Measurements from ENCODE around the gene CCDC157.

The CCDC157 gene

DNA sequence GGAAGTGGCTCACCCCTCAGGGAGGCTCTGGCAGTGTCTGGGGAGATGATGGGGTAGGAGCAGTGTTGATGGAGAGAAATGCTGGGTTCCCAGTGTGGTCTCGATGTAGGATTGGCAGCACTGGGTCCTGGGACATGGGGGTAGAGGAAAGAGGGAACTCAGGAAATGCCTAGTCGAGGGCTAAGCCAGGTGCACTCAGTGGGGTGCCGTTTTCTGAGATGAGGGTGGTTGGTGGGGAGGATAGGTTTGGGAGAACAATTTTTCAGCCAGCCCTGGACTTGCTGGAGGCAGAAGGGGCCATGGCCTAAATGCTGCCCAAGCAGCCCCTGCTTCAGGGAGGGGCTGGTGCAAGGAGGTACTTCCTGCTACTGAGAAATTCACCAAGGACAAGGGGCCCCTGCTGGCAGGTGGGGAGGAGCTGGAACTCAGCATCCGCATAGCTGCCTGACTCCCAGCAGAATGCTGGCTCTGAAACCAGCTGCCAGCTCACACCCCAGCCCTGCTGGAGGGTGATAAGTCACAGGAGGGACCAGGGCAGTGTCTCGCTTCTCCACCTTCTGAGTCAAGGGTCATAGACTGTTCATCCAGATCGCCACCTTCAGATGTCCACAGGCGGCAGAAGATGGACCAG, 6.0 kb downstream of the CCDC157 start (continued):
- TF ChIP-seq, protein P1, sequence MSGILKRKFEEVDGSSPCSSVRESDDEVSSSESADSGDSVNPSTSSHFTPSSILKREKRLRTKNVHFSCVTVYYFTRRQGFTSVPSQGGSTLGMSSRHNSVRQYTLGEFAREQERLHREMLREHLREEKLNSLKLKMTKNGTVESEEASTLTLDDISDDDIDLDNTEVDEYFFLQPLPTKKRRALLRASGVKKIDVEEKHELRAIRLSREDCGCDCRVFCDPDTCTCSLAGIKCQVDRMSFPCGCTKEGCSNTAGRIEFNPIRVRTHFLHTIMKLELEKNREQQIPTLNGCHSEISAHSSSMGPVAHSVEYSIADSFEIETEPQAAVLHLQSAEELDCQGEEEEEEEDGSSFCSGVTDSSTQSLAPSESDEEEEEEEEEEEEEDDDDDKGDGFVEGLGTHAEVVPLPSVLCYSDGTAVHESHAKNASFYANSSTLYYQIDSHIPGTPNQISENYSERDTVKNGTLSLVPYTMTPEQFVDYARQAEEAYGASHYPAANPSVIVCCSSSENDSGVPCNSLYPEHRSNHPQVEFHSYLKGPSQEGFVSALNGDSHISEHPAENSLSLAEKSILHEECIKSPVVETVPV (CRISPR knock-in tag; IDR thresholded peaks at IDR 0.05), result no peak
- TF ChIP-seq ARNTL (CRISPR knock-in tag; IDR thresholded peaks at IDR 0.05; ENCODE audit: borderline replicate concordance, low read depth), result no peak
- TF ChIP-seq ZNF8 (CRISPR knock-in tag; IDR thresholded peaks at IDR 0.05), result no peak
- TF ChIP-seq, protein P2, sequence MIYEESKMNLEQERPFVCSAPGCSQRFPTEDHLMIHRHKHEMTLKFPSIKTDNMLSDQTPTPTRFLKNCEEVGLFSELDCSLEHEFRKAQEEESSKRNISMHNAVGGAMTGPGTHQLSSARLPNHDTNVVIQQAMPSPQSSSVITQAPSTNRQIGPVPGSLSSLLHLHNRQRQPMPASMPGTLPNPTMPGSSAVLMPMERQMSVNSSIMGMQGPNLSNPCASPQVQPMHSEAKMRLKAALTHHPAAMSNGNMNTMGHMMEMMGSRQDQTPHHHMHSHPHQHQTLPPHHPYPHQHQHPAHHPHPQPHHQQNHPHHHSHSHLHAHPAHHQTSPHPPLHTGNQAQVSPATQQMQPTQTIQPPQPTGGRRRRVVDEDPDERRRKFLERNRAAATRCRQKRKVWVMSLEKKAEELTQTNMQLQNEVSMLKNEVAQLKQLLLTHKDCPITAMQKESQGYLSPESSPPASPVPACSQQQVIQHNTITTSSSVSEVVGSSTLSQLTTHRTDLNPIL (CRISPR knock-in tag; IDR thresholded peaks at IDR 0.05; ENCODE audit: low read depth), result no peak
- no peak for TF ChIP-seq SNAI2 (CRISPR knock-in tag; IDR thresholded peaks at IDR 0.05)

DNA sequence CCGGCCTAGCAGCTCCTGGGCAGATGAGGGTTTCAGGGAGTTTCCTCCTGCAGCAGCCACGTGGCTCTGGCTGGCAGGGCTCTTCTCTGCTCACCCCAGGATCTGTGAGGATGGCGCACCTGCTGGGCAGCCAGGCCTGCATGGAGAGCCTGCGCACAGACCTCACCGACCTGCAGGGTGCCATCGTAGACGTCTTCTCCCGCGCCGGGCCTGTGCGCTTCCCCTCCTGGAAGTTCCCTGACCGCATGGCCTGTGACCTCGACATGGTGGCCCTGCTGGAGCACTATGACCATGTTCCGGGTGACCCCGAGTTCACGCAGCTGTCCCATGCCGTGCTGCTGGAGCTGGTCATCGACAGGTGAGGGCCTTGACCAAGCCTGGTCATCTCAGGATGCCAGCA, 9.1 kb downstream of the CCDC157 start:
- no peak for ATAC-seq
- TF ChIP-seq ARNTL (CRISPR knock-in tag; IDR thresholded peaks at IDR 0.05; ENCODE audit: borderline replicate concordance, low read depth) (no peak), BACH2 (CRISPR knock-in tag; IDR thresholded peaks at IDR 0.05; ENCODE audit: borderline replicate concordance) (no peak)
- TF ChIP-seq, protein P3, sequence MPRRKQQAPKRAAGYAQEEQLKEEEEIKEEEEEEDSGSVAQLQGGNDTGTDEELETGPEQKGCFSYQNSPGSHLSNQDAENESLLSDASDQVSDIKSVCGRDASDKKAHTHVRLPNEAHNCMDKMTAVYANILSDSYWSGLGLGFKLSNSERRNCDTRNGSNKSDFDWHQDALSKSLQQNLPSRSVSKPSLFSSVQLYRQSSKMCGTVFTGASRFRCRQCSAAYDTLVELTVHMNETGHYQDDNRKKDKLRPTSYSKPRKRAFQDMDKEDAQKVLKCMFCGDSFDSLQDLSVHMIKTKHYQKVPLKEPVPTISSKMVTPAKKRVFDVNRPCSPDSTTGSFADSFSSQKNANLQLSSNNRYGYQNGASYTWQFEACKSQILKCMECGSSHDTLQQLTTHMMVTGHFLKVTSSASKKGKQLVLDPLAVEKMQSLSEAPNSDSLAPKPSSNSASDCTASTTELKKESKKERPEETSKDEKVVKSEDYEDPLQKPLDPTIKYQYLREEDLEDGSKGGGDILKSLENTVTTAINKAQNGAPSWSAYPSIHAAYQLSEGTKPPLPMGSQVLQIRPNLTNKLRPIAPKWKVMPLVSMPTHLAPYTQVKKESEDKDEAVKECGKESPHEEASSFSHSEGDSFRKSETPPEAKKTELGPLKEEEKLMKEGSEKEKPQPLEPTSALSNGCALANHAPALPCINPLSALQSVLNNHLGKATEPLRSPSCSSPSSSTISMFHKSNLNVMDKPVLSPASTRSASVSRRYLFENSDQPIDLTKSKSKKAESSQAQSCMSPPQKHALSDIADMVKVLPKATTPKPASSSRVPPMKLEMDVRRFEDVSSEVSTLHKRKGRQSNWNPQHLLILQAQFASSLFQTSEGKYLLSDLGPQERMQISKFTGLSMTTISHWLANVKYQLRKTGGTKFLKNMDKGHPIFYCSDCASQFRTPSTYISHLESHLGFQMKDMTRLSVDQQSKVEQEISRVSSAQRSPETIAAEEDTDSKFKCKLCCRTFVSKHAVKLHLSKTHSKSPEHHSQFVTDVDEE (CRISPR knock-in tag; IDR thresholded peaks at IDR 0.05), result no peak
- TF ChIP-seq, protein P2 (CRISPR knock-in tag; IDR thresholded peaks at IDR 0.05; ENCODE audit: low read depth), result no peak

DNA sequence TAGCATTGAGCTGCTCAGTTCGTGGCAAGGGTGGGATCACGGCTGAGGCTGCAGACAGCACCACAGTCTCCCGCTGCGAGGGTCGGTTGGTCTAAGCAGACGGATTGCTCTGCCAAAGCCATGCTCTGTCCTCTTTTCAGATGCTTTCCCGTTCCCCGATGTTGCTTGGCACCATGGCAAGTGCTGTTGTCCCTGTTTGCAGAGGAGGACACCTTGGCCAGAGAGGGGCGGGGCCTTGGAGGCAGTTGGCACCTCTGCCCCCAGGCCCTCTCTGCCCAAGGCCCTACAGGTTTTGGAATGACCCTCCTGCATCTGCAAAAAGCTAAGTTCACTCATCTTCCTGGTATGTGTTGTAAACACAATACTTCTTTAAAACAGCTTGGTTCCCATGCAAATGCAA, 11.6 kb downstream of the CCDC157 start:
- ATAC-seq, result no peak
- TF ChIP-seq TOX (CRISPR knock-in tag; IDR thresholded peaks at IDR 0.05; ENCODE audit: borderline replicate concordance) (no peak), BACH2 (CRISPR knock-in tag; IDR thresholded peaks at IDR 0.05; ENCODE audit: borderline replicate concordance) (no peak), ARNTL (CRISPR knock-in tag; IDR thresholded peaks at IDR 0.05; ENCODE audit: borderline replicate concordance, low read depth) (no peak), ZNF8 (CRISPR knock-in tag; IDR thresholded peaks at IDR 0.05) (no peak), OSR1 (CRISPR knock-in tag; IDR thresholded peaks at IDR 0.05) (no peak), GLIS3 (CRISPR knock-in tag; IDR thresholded peaks at IDR 0.05) (no peak), RARB (CRISPR knock-in tag; IDR thresholded peaks at IDR 0.05) (no peak), ESRRG (CRISPR knock-in tag; IDR thresholded peaks at IDR 0.05) (no peak), ISL1 (CRISPR knock-in tag; IDR thresholded peaks at IDR 0.05) (no peak), PPARA (CRISPR knock-in tag; IDR thresholded peaks at IDR 0.05; ENCODE audit: borderline replicate concordance) (no peak), ZC3H10 (CRISPR knock-in tag; IDR thresholded peaks at IDR 0.05) (no peak), ZNF70 (CRISPR knock-in tag; IDR thresholded peaks at IDR 0.05) (no peak), TCF4 (CRISPR knock-in tag; IDR thresholded peaks at IDR 0.05; ENCODE audit: borderline replicate concordance) (no peak), CSDC2 (CRISPR knock-in tag; IDR thresholded peaks at IDR 0.05) (no peak), ZFP3 (CRISPR knock-in tag; IDR thresholded peaks at IDR 0.05) (no peak)
- TF ChIP-seq, protein P4, sequence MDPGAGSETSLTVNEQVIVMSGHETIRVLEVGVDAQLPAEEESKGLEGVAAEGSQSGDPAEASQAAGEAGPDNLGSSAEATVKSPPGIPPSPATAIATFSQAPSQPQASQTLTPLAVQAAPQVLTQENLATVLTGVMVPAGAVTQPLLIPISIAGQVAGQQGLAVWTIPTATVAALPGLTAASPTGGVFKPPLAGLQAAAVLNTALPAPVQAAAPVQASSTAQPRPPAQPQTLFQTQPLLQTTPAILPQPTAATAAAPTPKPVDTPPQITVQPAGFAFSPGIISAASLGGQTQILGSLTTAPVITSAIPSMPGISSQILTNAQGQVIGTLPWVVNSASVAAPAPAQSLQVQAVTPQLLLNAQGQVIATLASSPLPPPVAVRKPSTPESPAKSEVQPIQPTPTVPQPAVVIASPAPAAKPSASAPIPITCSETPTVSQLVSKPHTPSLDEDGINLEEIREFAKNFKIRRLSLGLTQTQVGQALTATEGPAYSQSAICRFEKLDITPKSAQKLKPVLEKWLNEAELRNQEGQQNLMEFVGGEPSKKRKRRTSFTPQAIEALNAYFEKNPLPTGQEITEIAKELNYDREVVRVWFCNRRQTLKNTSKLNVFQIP (CRISPR knock-in tag; IDR thresholded peaks at IDR 0.05; ENCODE audit: borderline replicate concordance, low read depth), result no peak
- TF ChIP-seq, protein P3 (CRISPR knock-in tag; IDR thresholded peaks at IDR 0.05), result no peak
- TF ChIP-seq, protein P2 (CRISPR knock-in tag; IDR thresholded peaks at IDR 0.05; ENCODE audit: low read depth), result no peak
- TF ChIP-seq, protein P1 (CRISPR knock-in tag; IDR thresholded peaks at IDR 0.05), result no peak

Measured in SK-N-SH treated with all-trans-retinoic acid at 6 μM for 48 hours (cell line).